ENCODE results near the gene PHLPP1.
A peak's percentile ranks its signal among the peaks of the same experiment; 100 is the strongest.

Gene PHLPP1

GRCh38 chr18:62717925-62718800 is 2.8 kb downstream of the PHLPP1 start:
- H3K79me2 ChIP-seq (ENCODE audit: low read length): peaks cover 6% of the 10 kb centered on the region

GRCh38 chr18:62720048-62720447 is 4.7 kb downstream of the PHLPP1 start:
- no peaks in the 10 kb centered on the region for H3K36me3 ChIP-seq (replicated peaks; ENCODE audit: low read depth, low read length)
- H3K9me3 ChIP-seq (ENCODE audit: insufficient read depth, low read length): no peaks in the 10 kb centered on the region
- H3K27me3 ChIP-seq (ENCODE audit: low read depth, low read length): no peaks in the 10 kb centered on the region
- no peak overlapping the region for H3K9ac ChIP-seq (ENCODE audit: low read length)
- peaks cover 17% of the 10 kb centered on the region for H3K4me1 ChIP-seq (ENCODE audit: low read length)
- H2AFZ ChIP-seq (ENCODE audit: low read depth, low read length): no peak overlapping the region
- no peak overlapping the region for H3K4me2 ChIP-seq (ENCODE audit: low read length)
- peaks cover 6% of the 10 kb centered on the region for H3K79me2 ChIP-seq (ENCODE audit: low read length)
- no peak overlapping the region for H3K4me3 ChIP-seq (ENCODE audit: low read length)
- H3K27ac ChIP-seq (ENCODE audit: low read length): no peak overlapping the region
- no peaks in the 10 kb centered on the region for H4K20me1 ChIP-seq (ENCODE audit: insufficient read depth, low read length)
- TF ChIP-seq, protein P1, sequence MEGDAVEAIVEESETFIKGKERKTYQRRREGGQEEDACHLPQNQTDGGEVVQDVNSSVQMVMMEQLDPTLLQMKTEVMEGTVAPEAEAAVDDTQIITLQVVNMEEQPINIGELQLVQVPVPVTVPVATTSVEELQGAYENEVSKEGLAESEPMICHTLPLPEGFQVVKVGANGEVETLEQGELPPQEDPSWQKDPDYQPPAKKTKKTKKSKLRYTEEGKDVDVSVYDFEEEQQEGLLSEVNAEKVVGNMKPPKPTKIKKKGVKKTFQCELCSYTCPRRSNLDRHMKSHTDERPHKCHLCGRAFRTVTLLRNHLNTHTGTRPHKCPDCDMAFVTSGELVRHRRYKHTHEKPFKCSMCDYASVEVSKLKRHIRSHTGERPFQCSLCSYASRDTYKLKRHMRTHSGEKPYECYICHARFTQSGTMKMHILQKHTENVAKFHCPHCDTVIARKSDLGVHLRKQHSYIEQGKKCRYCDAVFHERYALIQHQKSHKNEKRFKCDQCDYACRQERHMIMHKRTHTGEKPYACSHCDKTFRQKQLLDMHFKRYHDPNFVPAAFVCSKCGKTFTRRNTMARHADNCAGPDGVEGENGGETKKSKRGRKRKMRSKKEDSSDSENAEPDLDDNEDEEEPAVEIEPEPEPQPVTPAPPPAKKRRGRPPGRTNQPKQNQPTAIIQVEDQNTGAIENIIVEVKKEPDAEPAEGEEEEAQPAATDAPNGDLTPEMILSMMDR (IDR thresholded peaks at IDR 0.05; ENCODE audit: low read depth, low read length): no peak
- no peak for TF ChIP-seq EZH2phosphoT487 (IDR thresholded peaks at IDR 0.05; ENCODE audit: low read depth)

More at GRCh38 chr18:62717925-62718800, 2.8 kb downstream of the PHLPP1 start:
- H3K4me3 ChIP-seq (ENCODE audit: low read length): peak overlapping the region; percentile 67
- H2AFZ ChIP-seq (ENCODE audit: low read depth, low read length): no peak overlapping the region
- peak overlapping the region; percentile 69 for H3K4me2 ChIP-seq (ENCODE audit: low read length)
- H3K27me3 ChIP-seq (ENCODE audit: low read depth, low read length): 0 out of 2 replicates have a peak, but pooled peaks cover 2% of the 10 kb centered on the region
- no peaks in the 10 kb centered on the region for H4K20me1 ChIP-seq (ENCODE audit: insufficient read depth, low read length)
- H3K27ac ChIP-seq (ENCODE audit: low read length): no peak overlapping the region
- peaks cover 23% of the 10 kb centered on the region for H3K4me1 ChIP-seq (ENCODE audit: low read length)
- H3K9me3 ChIP-seq (ENCODE audit: insufficient read depth, low read length): no peaks in the 10 kb centered on the region
- H3K9ac ChIP-seq (ENCODE audit: low read length): peak overlapping the region; percentile 6
- H3K36me3 ChIP-seq (replicated peaks; ENCODE audit: low read depth, low read length): no peaks in the 10 kb centered on the region
- TF ChIP-seq, protein P1 (IDR thresholded peaks at IDR 0.05; ENCODE audit: low read depth, low read length): no peak
- no peak; the same call in 1 of the 2 replicates for TF ChIP-seq EZH2phosphoT487 (IDR thresholded peaks at IDR 0.05; ENCODE audit: low read depth)

GRCh38 chr18:62720766-62721613 is 5.6 kb downstream of the PHLPP1 start:
- TF ChIP-seq, protein P1 (IDR thresholded peaks at IDR 0.05; ENCODE audit: low read depth, low read length): no peak
- no peak for TF ChIP-seq EZH2phosphoT487 (IDR thresholded peaks at IDR 0.05; ENCODE audit: low read depth)
- Histone ChIP-seq H3K79me2 (ENCODE audit: low read length) (peaks cover 6% of the 10 kb centered on the region), H3K4me3 (ENCODE audit: low read length) (no peak overlapping the region), H3K9me3 (ENCODE audit: insufficient read depth, low read length) (no peaks in the 10 kb centered on the region), H3K4me1 (ENCODE audit: low read length) (peaks cover 17% of the 10 kb centered on the region), H2AFZ (ENCODE audit: low read depth, low read length) (no peak overlapping the region), H3K9ac (ENCODE audit: low read length) (no peak overlapping the region), H3K27ac (ENCODE audit: low read length) (no peak overlapping the region), H3K4me2 (ENCODE audit: low read length) (no peak overlapping the region), H3K36me3 (replicated peaks; ENCODE audit: low read depth, low read length) (no peaks in the 10 kb centered on the region), H4K20me1 (ENCODE audit: insufficient read depth, low read length) (no peaks in the 10 kb centered on the region), H3K27me3 (ENCODE audit: low read depth, low read length) (no peaks in the 10 kb centered on the region)
